ENCODE measurements around the gene STAB2. TPM values are rescaled to one million over a fixed set of nuclear protein-coding genes. Genes with fewer than 3 reads are reported as not detected.

The STAB2 gene
- total and polyA plus RNA-seq, 4 donors = 3.4 to 42.6 (median 16.6) TPM

- no peaks in the 10 kb centered on the region for H3K36me3 ChIP-seq (ENCODE audit: control insufficient read depth in 4 of 4, insufficient read depth in 3 of 4, low read depth in 1 of 4, low read length in 3 of 4)
- H3K9me3 ChIP-seq (ENCODE audit: control insufficient read depth in 4 of 4, low read length in 3 of 4) = no peaks in the 10 kb centered on the region
- no peak for DNase-seq (ENCODE audit: low spot score)
- no peaks in the 10 kb centered on the region for H3K27me3 ChIP-seq (ENCODE audit: control insufficient read depth in 4 of 4, insufficient read depth in 4 of 4, low read length in 3 of 4)
- no peak overlapping the region for H3K4me3 ChIP-seq (ENCODE audit: low read depth in 1 of 3, low read length in 3 of 3)
- no peaks in the 10 kb centered on the region for H3K4me1 ChIP-seq (ENCODE audit: control insufficient read depth in 4 of 4, insufficient read depth in 4 of 4, low read length in 3 of 4)
- TF ChIP-seq RAD21 (IDR thresholded peaks at IDR 0.05) (no peak), ATF3 (IDR thresholded peaks at IDR 0.05) (no peak), MAX (IDR thresholded peaks at IDR 0.05) (peak; percentile 22), YY1 (IDR thresholded peaks at IDR 0.05) (no peak), HNF4G (IDR thresholded peaks at IDR 0.05) (peak; percentile 81), HNF4A (conservative IDR thresholded peaks at IDR 0.05) (peak; percentile 70 to 84), RXRA (IDR thresholded peaks at IDR 0.05) (no peak), TAF1 (conservative IDR thresholded peaks at IDR 0.05) (no peak), GABPA (IDR thresholded peaks at IDR 0.05 in 1 of 2, conservative IDR thresholded peaks at IDR 0.05 in 1 of 2) (no peak), FOXA2 (IDR thresholded peaks at IDR 0.05) (peak; percentile 38), ZBTB33 (IDR thresholded peaks at IDR 0.05) (no peak), NR2F2 (IDR thresholded peaks at IDR 0.05) (no peak), FOXA1 (IDR thresholded peaks at IDR 0.05) (peak; percentile 27), JUND (IDR thresholded peaks at IDR 0.05) (no peak), EGR1 (IDR thresholded peaks at IDR 0.05; ENCODE audit: low read depth in 2 of 2) (no peak), SP1 (IDR thresholded peaks at IDR 0.05) (peak; percentile 72)
- TF ChIP-seq, protein P1, sequence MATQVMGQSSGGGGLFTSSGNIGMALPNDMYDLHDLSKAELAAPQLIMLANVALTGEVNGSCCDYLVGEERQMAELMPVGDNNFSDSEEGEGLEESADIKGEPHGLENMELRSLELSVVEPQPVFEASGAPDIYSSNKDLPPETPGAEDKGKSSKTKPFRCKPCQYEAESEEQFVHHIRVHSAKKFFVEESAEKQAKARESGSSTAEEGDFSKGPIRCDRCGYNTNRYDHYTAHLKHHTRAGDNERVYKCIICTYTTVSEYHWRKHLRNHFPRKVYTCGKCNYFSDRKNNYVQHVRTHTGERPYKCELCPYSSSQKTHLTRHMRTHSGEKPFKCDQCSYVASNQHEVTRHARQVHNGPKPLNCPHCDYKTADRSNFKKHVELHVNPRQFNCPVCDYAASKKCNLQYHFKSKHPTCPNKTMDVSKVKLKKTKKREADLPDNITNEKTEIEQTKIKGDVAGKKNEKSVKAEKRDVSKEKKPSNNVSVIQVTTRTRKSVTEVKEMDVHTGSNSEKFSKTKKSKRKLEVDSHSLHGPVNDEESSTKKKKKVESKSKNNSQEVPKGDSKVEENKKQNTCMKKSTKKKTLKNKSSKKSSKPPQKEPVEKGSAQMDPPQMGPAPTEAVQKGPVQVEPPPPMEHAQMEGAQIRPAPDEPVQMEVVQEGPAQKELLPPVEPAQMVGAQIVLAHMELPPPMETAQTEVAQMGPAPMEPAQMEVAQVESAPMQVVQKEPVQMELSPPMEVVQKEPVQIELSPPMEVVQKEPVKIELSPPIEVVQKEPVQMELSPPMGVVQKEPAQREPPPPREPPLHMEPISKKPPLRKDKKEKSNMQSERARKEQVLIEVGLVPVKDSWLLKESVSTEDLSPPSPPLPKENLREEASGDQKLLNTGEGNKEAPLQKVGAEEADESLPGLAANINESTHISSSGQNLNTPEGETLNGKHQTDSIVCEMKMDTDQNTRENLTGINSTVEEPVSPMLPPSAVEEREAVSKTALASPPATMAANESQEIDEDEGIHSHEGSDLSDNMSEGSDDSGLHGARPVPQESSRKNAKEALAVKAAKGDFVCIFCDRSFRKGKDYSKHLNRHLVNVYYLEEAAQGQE (IDR thresholded peaks at IDR 0.05) = no peak
- TF ChIP-seq, protein P2, sequence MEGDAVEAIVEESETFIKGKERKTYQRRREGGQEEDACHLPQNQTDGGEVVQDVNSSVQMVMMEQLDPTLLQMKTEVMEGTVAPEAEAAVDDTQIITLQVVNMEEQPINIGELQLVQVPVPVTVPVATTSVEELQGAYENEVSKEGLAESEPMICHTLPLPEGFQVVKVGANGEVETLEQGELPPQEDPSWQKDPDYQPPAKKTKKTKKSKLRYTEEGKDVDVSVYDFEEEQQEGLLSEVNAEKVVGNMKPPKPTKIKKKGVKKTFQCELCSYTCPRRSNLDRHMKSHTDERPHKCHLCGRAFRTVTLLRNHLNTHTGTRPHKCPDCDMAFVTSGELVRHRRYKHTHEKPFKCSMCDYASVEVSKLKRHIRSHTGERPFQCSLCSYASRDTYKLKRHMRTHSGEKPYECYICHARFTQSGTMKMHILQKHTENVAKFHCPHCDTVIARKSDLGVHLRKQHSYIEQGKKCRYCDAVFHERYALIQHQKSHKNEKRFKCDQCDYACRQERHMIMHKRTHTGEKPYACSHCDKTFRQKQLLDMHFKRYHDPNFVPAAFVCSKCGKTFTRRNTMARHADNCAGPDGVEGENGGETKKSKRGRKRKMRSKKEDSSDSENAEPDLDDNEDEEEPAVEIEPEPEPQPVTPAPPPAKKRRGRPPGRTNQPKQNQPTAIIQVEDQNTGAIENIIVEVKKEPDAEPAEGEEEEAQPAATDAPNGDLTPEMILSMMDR (IDR thresholded peaks at IDR 0.05; ENCODE audit: low read depth, low read length, missing input control) = no peak
- no peak overlapping the region for H3K27ac ChIP-seq (ENCODE audit: low read depth in 1 of 2, low read length in 2 of 2)
- WGBS = 62% methylated on average over 10 of the region's 10 CpGs
- no peak overlapping the region for H3K9ac ChIP-seq (ENCODE audit: low read depth in 1 of 2, low read length in 2 of 2)
These were observed 85.5 kb downstream of the STAB2 start for GRCh38 chr12:103672401-103673119.

Data from liver (tissue), 9 donors.